ENCODE results near the gene LTBP1.
"Not testable (repeated sequence)": the region's sequence is repeated elsewhere in the genome, so short reads cannot be mapped to it uniquely, and the experiment has no call there.

LTBP1 gene

GRCh38 chr2:33235559-33235958 lies 288.8 kb downstream of the LTBP1 start:
- not testable (repeated sequence) for DNase-seq

- DNase-seq: no peak
Observed at GRCh38 chr2:33236482-33237385, 290.0 kb downstream of the LTBP1 start.

GRCh38 chr2:33238111-33238510 lies 291.4 kb downstream of the LTBP1 start:
- no peak for DNase-seq

GRCh38 chr2:33240178-33240577 lies 293.4 kb downstream of the LTBP1 start:
- DNase-seq: no peak

GRCh38 chr2:33241072-33241471 lies 294.3 kb downstream of the LTBP1 start:
- no peak for DNase-seq

- DNase-seq: no peak
Observed at GRCh38 chr2:33241581-33241980, 294.8 kb downstream of the LTBP1 start.

- no peak for DNase-seq
Observed at GRCh38 chr2:33242845-33243244, 296.1 kb downstream of the LTBP1 start.

- DNase-seq: no peak
Observed at GRCh38 chr2:33246432-33246831, 299.7 kb downstream of the LTBP1 start.

- no peak for DNase-seq
Observed at GRCh38 chr2:33247365-33247764, 300.6 kb downstream of the LTBP1 start.

- DNase-seq: no peak
Observed at GRCh38 chr2:33250417-33251029, 303.8 kb downstream of the LTBP1 start.

GRCh38 chr2:33256162-33256755 lies 309.5 kb downstream of the LTBP1 start:
- DNase-seq: no peak

GRCh38 chr2:33258387-33258786 lies 311.6 kb downstream of the LTBP1 start:
- no peak for DNase-seq

GRCh38 chr2:33262097-33262496 lies 315.3 kb downstream of the LTBP1 start:
- no peak for DNase-seq

GRCh38 chr2:33264766-33265165 lies 318.0 kb downstream of the LTBP1 start:
- no peak for DNase-seq

GRCh38 chr2:33265584-33266338 lies 319.0 kb downstream of the LTBP1 start:
- DNase-seq: no peak

GRCh38 chr2:33266467-33266866 lies 319.7 kb downstream of the LTBP1 start:
- DNase-seq: no peak

GRCh38 chr2:33267043-33267442 lies 320.3 kb downstream of the LTBP1 start:
- DNase-seq: no peak

- DNase-seq: no peak
Observed at GRCh38 chr2:33267756-33268155, 321.0 kb downstream of the LTBP1 start.

GRCh38 chr2:33268246-33268831 lies 321.6 kb downstream of the LTBP1 start:
- no peak for DNase-seq

- peak; percentile 26 for DNase-seq
Observed at GRCh38 chr2:33272001-33272400, 325.2 kb downstream of the LTBP1 start.

- no peak for DNase-seq
Observed at GRCh38 chr2:33273479-33273878, 326.7 kb downstream of the LTBP1 start.

GRCh38 chr2:33274524-33274923 lies 327.8 kb downstream of the LTBP1 start:
- no peak for DNase-seq

Measured in CD4-positive, alpha-beta T cell treated with Interleukin-12 subunit alpha and Interleukin-12 subunit beta, for 1 hour (primary cell).